AG10803 (cell line): ENCODE results near the gene MBP.
"Not testable (repeated sequence)": the region's sequence is repeated elsewhere in the genome, so short reads cannot be mapped to it uniquely, and the experiment has no call there.

ENCODE experiments used
- DNase-seq: peaks from one replicate; pipeline ENCODE4 v3.0.0; 2010; ENCODE audit warnings: low read depth
- H3K4me3 ChIP-seq: 2 replicates; pipeline ENCODE4 v1.5.1; 2011; ENCODE audit warnings: mild to moderate bottlenecking, low read length, control low read depth
- CTCF ChIP-seq: conservative IDR thresholded peaks from 2 replicates; pipeline ENCODE4 v1.5.1; 2011; ENCODE audit warnings: mild to moderate bottlenecking, low read length, control low read depth, inconsistent platforms

Gene MBP

DNA sequence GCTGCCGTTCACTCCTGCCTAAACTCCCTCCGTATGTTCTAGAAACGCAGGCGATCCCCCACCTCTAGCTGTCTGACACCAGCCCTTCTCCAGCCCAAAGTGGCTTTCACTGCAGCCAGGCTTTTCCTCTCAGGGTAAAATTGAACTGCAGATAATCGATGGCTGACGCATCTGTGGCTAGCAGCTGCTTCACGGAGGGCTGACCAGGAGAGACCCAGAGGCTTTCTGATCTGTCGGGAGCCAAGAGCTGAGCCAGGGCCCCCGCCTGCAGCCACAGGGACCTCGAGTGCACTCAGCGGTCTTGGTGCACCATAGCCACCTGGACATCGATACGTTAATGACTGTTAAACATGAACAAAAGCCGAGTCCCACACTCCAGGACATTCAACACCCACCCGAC lies 107.5 kb downstream of the MBP start:
- no peak overlapping the region for H3K4me3 ChIP-seq
- no peak for TF ChIP-seq CTCF
- no peak for DNase-seq

GRCh38 chr18:77024476-77024875 lies 108.1 kb downstream of the MBP start:
- DNase-seq: no peak
- H3K4me3 ChIP-seq: no peak overlapping the region
- no peak for TF ChIP-seq CTCF

DNA sequence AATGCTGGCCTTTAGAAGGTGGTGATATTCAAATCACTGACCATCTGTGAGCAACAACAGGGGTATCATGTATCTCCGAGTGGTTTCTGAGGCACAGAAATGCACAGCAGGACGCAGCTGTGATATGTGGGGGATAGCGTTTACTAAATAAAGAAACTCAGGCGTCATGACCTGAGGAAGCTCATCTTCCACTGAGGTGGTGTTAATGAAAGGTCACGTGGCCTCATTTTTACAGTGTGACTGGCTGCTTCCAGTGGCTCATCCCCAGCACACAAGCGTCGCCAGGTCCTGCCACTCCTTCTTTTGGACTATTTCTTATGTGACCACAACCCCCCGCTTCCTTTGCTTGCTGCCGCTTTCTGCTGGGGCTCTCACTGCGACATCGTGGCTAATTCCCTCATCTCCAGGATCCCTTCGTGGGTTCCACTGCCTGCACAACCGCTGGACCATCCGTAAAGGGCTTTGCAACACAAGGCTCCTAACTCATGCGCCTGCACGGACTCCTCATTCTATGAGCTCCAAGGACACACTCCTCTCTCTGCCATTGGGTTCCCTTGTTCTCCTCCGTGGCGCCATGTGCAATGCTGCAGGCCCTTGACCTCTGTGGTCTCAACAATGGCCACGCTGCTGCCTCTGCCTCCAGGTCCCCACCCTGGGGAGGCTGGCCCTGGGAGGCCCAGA lies 109.3 kb downstream of the MBP start:
- no peak for TF ChIP-seq CTCF
- no peak overlapping the region for H3K4me3 ChIP-seq
- no peak for DNase-seq

- TF ChIP-seq CTCF: no peak
- H3K4me3 ChIP-seq: no peak overlapping the region
- DNase-seq: no peak
Observed at GRCh38 chr18:77022556-77022955, 110.0 kb downstream of the MBP start.

- no peak for TF ChIP-seq CTCF
- no peak overlapping the region for H3K4me3 ChIP-seq
- no peak for DNase-seq
Observed at GRCh38 chr18:77022116-77022515, 110.5 kb downstream of the MBP start.

DNA sequence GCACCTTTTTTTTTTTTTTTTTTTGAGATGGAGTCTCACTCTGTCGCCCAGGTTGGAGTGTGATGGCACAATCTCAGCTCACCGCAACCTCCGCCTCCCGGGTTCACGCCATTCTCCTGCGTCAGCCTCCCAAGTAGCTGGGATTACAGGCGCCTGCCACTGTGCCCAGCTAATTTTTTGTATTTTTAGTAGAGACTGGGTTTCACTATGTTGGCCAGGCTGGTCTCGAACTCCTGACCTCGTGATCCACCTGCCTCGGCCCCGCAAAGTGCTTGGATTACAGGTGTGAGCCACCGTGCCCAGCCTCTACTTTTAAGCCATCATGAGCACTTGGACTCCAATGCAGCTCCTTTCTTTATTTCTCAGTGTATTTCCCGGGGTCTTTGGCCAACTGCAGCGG lies 111.1 kb downstream of the MBP start:
- not testable (repeated sequence) for H3K4me3 ChIP-seq, DNase-seq

GRCh38 chr18:77021075-77021474 lies 111.5 kb downstream of the MBP start:
- no peak for DNase-seq
- H3K4me3 ChIP-seq: no peak overlapping the region
- TF ChIP-seq CTCF: no peak

DNA sequence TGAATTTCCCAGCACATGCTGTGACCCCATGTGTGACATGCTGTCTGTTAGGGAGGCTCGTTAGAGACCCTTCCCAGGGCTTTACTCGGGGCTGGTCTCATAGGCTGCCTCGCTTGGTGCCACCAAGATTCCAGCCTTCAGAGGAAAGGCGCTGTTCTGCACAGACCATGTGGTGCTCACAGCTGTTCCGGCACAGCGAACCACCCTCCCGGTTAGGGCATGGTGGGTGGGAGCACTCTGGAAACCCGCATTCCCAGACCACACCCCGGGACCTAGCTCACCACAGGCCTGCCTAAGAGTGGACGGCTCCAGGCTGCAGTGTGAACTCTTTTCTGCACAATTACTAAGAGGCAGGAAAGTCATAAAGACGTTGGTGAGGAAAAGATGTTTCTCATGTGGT lies 112.0 kb downstream of the MBP start:
- no peak overlapping the region for H3K4me3 ChIP-seq
- no peak for DNase-seq
- TF ChIP-seq CTCF: no peak
